ENCODE data around the gene PLXDC1.
"Not testable (repeated sequence)": the region's sequence is repeated elsewhere in the genome, so short reads cannot be mapped to it uniquely, and the experiment has no call there.

PLXDC1 gene

GRCh38 chr17:39132192-39132610, 19.2 kb downstream of the PLXDC1 start:
- no peak for TF ChIP-seq CTCF (IDR thresholded peaks at IDR 0.05; ENCODE audit: control insufficient read depth, insufficient read depth, low read depth, low read length, missing control alignments)
- DNase-seq (ENCODE audit: low read depth), result no peak

GRCh38 chr17:39131616-39132015, 19.8 kb downstream of the PLXDC1 start:
- TF ChIP-seq CTCF (IDR thresholded peaks at IDR 0.05; ENCODE audit: control insufficient read depth, insufficient read depth, low read depth, low read length, missing control alignments), result no peak
- no peak overlapping the region for H3K4me3 ChIP-seq (ENCODE audit: control insufficient read depth, low read depth, low read length)
- DNase-seq (ENCODE audit: low read depth), result no peak

More at GRCh38 chr17:39132192-39132610, 19.2 kb downstream of the PLXDC1 start:
- no peak overlapping the region for H3K4me3 ChIP-seq (ENCODE audit: control insufficient read depth, low read depth, low read length)

- DNase-seq (ENCODE audit: low read depth), result no peak
- no peak overlapping the region for H3K4me3 ChIP-seq (ENCODE audit: control insufficient read depth, low read depth, low read length)
- no peak for TF ChIP-seq CTCF (IDR thresholded peaks at IDR 0.05; ENCODE audit: control insufficient read depth, insufficient read depth, low read depth, low read length, missing control alignments)
Observed at GRCh38 chr17:39130205-39130604, 21.2 kb downstream of the PLXDC1 start.

GRCh38 chr17:39129544-39129943, 21.9 kb downstream of the PLXDC1 start:
- not testable (repeated sequence) for H3K4me3 ChIP-seq (ENCODE audit: control insufficient read depth, low read depth, low read length); DNase-seq (ENCODE audit: low read depth)

- H3K4me3 ChIP-seq (ENCODE audit: control insufficient read depth, low read depth, low read length), result no peak overlapping the region
- DNase-seq (ENCODE audit: low read depth), result no peak
- TF ChIP-seq CTCF (IDR thresholded peaks at IDR 0.05; ENCODE audit: control insufficient read depth, insufficient read depth, low read depth, low read length, missing control alignments), result no peak
Observed at GRCh38 chr17:39126436-39126835, 25.0 kb downstream of the PLXDC1 start.

- DNase-seq (ENCODE audit: low read depth), result no peak
- no peak overlapping the region for H3K4me3 ChIP-seq (ENCODE audit: control insufficient read depth, low read depth, low read length)
- TF ChIP-seq CTCF (IDR thresholded peaks at IDR 0.05; ENCODE audit: control insufficient read depth, insufficient read depth, low read depth, low read length, missing control alignments), result no peak
Observed at GRCh38 chr17:39125143-39125875, 26.1 kb downstream of the PLXDC1 start.

GRCh38 chr17:39123627-39124026, 27.8 kb downstream of the PLXDC1 start:
- DNase-seq (ENCODE audit: low read depth), result no peak
- H3K4me3 ChIP-seq (ENCODE audit: control insufficient read depth, low read depth, low read length), result no peak overlapping the region
- TF ChIP-seq CTCF (IDR thresholded peaks at IDR 0.05; ENCODE audit: control insufficient read depth, insufficient read depth, low read depth, low read length, missing control alignments), result no peak
